ENCODE results near the gene JARID2.
"Not testable (repeated sequence)": the region's sequence is repeated elsewhere in the genome, so short reads cannot be mapped to it uniquely, and the experiment has no call there.

Gene JARID2

GRCh38 chr6:15399641-15400470, 154.0 kb downstream of the JARID2 start:
- DNase-seq (ENCODE audit: low spot score): peak; percentile 93

GRCh38 chr6:15400572-15401004, 154.7 kb downstream of the JARID2 start:
- peak; percentile 89 for DNase-seq (ENCODE audit: low spot score)

- DNase-seq (ENCODE audit: low spot score): peak; percentile 49
Measured at GRCh38 chr6:15401120-15401519, 155.3 kb downstream of the JARID2 start.

GRCh38 chr6:15401769-15402250, 155.9 kb downstream of the JARID2 start:
- DNase-seq (ENCODE audit: low spot score): peak; percentile 48

- DNase-seq (ENCODE audit: low spot score): peak; percentile 64
Measured at GRCh38 chr6:15402406-15403045, 156.7 kb downstream of the JARID2 start.

- DNase-seq (ENCODE audit: low spot score): no peak
Measured at GRCh38 chr6:15403094-15403755, 157.4 kb downstream of the JARID2 start.

- DNase-seq (ENCODE audit: low spot score): no peak
Measured at GRCh38 chr6:15404685-15404980, 158.8 kb downstream of the JARID2 start.

- DNase-seq (ENCODE audit: low spot score): peak; percentile 66
Measured at GRCh38 chr6:15405129-15406068, 159.5 kb downstream of the JARID2 start.

- no peak for DNase-seq (ENCODE audit: low spot score)
Measured at GRCh38 chr6:15406452-15406851, 160.6 kb downstream of the JARID2 start.

- no peak for DNase-seq (ENCODE audit: low spot score)
Measured at GRCh38 chr6:15408008-15408407, 162.1 kb downstream of the JARID2 start.

- no peak for DNase-seq (ENCODE audit: low spot score)
Measured at GRCh38 chr6:15408758-15409157, 162.9 kb downstream of the JARID2 start.

GRCh38 chr6:15409301-15410125, 163.6 kb downstream of the JARID2 start:
- DNase-seq (ENCODE audit: low spot score): no peak

GRCh38 chr6:15410126-15410391, 164.2 kb downstream of the JARID2 start:
- no peak for DNase-seq (ENCODE audit: low spot score)

- DNase-seq (ENCODE audit: low spot score): no peak
Measured at GRCh38 chr6:15410752-15411151, 164.9 kb downstream of the JARID2 start.

GRCh38 chr6:15411766-15412165, 165.9 kb downstream of the JARID2 start:
- no peak for DNase-seq (ENCODE audit: low spot score)

- DNase-seq (ENCODE audit: low spot score): no peak
Measured at GRCh38 chr6:15412767-15413166, 166.9 kb downstream of the JARID2 start.

- no peak for DNase-seq (ENCODE audit: low spot score)
Measured at GRCh38 chr6:15413466-15414234, 167.8 kb downstream of the JARID2 start.

GRCh38 chr6:15414235-15414612, 168.4 kb downstream of the JARID2 start:
- no peak for DNase-seq (ENCODE audit: low spot score)

- DNase-seq (ENCODE audit: low spot score): not testable (repeated sequence)
Measured at GRCh38 chr6:15415622-15416021, 169.8 kb downstream of the JARID2 start.

GRCh38 chr6:15416932-15417509, 171.2 kb downstream of the JARID2 start:
- no peak for DNase-seq (ENCODE audit: low spot score)
